Caki2 (cell line): ENCODE measurements around the gene GRAMD4. TPM values are rescaled to one million over a fixed set of nuclear protein-coding genes. Genes with fewer than 3 reads are reported as not detected.

Experiments used
- DNase-seq: peaks from one replicate; pipeline ENCODE4 v3.0.0-alpha.2; 2015; ENCODE audit warnings: low read depth
- in situ Hi-C: cut with HindIII; loops from 2 replicates; pipeline ENCODE4 v1.10.0; 2016; ENCODE audit warnings: low sequenced_read_pairs, low pct_unique_long_range_greater_than_20kb, mixed read lengths
- total RNA-seq: library from RNA; depleted of rRNA; stranded (reverse); fragments of >200 nt; shearing (Covaris generic); gene quantifications from 2 replicates; pipeline ENCODE4 v1.2.3, GENCODE V29; 2014; ENCODE audit warnings: low replicate concordance

GRAMD4 gene
- total RNA-seq, 1 experiment from 2014 or later = 46.8 TPM

DNA sequence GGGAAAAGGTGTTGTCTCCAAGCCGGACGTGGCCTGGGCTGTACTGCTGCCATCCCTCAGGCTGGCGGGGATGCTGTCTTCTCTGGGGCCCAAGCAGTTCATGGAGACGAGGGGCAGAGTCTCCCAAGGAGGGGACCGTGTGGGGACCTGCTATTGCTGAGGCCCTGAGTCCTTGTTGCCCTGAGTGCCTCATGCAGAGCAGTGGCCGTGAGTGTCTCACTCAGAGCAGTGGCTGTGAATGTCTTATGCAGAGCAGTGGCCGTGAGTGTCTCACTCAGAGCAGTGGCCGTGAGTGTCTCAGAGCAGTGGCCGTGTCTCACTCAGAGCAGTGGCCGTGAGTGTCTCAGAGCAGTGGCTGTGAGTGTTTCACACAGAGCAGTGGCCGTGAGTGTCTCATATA lies 54.7 kb downstream of the GRAMD4 start:
- DNase-seq = no peak
- in situ Hi-C loops = no loop called here

DNA sequence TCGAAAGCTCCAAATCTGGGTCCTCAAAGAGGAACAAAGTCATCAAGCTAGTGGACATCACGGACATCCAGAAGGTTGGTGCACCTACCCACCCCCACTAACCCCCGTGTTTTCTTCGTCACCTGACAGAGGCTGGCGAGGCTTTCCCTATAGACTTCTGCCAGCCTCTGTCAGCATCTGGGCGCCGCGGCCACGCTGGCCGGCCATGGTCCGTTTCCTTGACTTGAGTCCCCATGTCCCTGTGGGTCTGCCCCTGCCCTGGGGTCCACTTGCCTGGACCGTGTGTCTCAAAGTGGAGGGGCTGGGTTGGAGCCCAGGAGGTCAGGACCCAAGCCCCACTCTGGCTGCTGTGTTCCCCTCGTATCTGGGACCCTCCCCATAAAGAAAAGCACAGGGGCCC lies 55.3 kb downstream of the GRAMD4 start:
- DNase-seq = no peak

DNA sequence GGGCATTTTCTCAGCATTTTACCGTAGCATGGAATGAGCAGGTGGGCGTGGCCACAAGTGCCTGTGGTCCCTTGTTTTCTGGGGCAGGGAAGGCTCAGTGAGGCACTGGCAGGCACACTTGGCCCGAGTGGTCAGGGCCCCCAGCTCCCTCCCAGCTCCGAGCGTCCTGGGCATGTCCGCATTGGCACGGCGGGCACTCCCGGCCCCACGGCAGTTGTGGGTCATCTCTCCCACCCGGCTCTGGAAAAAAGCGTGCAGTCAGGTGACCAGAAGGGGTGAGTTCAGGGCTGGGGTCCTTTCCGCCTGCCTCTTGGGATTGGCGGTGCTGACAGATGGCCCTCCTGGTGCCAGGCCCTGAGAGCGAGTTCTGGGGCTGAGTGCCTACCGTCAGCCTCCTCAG lies 55.8 kb downstream of the GRAMD4 start:
- in situ Hi-C loops = no loop called here
- DNase-seq = no peak

More for the DNA sequence above, 55.3 kb downstream of the GRAMD4 start:
- in situ Hi-C loops = no loop called here

DNA sequence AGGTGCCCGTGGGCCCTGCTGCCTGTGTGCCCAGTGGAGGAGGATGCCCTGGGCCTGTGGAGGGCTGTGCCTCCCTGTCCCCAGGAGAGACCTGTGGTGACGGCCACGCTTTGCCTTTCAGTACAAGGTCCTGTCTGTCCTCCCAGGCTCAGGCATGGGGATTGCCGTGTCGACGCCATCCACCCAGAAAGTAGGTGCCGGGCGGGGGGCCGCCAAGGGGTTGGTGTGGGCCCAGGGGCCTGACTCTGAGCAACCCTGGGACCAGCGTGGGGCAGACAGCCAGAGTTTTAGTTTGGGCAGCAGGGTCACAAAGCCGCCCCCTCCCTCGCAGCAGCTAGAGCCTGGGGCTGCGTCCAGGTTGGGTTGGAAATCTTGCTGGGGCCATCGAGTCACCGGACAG lies 56.3 kb downstream of the GRAMD4 start:
- in situ Hi-C loops = no loop called here
- no peak for DNase-seq

DNA sequence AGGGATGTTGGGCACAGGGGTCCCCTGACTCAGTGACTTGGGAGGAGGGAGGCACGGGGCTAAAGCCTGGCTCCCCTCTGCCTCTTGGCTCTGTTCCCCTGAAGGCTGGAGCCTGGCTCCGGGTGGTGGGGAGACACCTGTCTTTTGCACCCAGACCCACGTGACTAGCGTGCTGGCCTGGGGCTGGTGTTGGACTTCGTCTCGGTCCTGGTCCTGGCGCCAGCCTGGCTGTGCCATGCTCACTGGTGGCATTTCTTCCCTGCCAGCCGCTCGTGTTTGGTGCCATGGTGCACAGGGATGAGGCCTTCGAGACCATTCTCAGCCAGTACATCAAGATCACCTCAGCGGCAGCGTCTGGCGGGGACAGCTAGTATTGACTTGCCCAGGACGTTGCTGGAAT lies 56.7 kb downstream of the GRAMD4 start:
- in situ Hi-C loops = no loop called here
- DNase-seq = no peak

DNA sequence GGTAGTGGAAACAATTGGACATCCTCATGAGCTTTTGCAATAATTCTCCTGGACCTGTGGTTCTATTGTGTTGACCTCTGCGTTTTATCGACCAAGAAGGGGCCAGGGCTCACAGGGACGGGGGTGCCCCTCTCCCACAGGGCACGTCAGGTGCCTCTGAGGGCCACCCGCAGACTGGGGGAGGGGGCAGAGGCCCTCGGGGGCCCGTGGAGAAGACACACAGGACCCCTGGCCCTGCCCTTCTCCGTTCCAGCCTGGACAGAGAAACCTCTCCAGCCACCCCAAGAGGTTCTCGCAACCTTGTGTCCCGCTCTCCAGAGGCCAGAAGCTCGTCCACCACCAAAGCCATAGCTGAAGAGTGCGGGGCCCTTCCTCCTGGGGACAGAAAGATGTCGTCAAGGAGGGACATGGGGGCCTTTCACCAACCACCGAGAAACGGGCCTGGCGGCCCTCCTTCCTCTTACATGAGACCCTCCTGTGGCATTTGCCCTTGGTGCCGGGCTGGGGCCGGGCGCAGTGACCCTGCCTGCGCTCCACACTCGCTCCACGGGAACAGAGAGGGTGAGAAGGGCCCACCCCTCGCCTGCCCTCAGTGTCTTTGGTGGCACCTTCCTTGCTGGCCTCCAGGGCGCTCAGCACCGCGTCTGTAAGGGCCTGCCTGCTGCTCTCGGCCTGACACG lies 57.3 kb downstream of the GRAMD4 start:
- in situ Hi-C loops = no loop called here
- DNase-seq = no peak

DNA sequence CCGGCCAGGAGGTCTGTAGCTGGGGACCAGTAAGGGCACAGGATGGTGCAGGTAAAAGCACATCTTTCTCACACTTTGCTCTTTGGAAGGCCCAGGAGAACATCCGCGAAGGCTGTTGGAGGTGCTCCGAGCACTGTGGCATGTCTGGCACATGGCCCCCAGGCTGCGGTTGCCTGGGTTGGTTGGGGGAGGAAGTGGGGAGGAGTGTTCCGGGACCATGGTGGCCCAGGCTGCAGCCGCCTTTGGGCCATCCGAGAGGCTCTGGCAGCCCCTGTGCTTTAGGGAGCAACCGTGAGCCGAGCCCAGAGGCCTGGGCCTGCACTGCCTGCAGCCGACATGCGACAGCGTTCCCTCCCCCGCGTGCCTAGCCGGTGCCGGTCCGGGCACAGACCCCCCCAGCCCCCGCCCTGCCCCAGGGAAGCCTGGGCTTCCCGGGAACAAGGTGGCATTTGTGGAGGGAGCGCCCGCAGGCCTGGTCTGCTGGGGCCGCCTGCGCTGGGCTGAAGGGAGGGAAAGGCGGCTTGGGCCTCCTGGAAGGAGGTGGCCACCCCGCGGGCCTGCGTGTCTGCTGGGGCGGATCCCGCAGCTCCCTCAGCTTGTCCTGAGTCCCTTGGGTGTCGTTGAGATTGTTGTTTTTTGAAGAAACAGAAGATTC lies 57.9 kb downstream of the GRAMD4 start:
- in situ Hi-C loops = no loop called here
- no peak for DNase-seq

DNA sequence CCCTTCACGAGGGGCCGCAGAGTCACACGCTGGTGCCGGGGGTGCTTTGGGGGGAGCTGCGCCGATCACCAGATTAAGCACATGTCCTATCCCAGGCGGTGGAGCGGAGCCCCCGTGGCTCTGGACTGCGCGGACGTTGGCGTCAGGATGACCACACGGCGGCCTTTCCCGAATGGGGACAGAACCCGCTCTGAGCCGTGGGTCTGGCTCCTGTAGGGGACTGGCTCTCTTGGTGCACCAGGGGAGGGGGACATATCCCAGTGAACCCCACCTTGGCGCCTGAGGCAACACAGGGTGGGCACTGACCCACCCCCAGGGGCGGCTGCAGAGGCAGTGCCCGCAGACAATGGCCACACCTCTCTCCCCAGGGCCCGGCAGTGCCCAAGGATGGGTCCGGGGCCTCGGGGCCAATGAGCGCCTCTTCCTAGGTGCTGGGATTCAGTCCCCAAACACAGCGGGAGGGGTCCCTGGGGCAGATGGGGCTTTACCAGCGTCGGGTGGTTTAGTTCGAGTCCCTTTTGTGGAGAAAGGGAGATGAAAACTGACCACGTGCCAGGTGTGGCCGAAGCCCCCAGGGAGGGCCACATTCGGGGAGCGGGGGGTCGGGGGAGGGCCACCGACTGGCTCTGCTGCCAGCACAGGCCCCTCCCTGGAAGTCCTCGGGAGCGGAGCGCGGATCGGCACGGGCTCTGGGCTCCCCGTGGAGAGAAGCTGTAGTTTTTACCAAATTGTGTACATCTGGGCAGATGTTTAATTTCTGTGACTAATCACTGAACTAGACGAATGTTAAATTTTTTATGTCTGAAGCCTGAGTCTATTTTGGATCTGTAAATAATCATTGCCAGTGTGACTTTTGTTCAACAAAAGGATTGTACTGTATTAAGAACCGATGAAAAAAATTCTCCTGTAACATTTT lies 58.9 kb downstream of the GRAMD4 start:
- no peak for DNase-seq
- in situ Hi-C loops = no loop called here

DNA sequence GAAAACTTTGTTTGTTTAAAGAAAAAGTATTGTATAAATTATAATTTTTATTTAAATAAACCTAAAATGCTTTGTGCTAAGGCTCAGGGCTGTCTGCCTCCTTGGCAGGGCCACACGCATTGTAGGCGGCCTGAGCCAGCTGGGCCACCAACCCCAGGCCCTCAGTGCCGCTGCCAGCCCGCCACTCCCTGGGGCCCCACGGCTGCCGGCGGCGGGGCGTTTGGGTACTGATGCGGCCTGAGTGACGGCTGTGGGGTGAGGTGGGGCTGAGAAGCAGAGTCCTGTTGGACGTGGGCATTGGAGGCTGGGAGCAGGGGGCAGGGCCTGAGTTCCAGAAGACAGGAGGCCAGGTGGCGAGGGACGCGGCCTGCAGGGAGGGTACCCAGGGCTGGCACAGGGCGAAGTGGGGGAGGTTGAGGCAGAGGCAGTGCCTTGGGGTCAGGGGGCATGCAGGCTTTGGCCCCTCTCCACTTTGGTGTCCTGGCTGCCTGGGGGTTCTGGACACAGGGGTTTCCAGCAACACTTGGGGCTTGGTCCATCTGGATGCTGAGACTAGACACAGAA lies 59.6 kb downstream of the GRAMD4 start:
- in situ Hi-C loops = no loop called here
- DNase-seq = no peak

DNA sequence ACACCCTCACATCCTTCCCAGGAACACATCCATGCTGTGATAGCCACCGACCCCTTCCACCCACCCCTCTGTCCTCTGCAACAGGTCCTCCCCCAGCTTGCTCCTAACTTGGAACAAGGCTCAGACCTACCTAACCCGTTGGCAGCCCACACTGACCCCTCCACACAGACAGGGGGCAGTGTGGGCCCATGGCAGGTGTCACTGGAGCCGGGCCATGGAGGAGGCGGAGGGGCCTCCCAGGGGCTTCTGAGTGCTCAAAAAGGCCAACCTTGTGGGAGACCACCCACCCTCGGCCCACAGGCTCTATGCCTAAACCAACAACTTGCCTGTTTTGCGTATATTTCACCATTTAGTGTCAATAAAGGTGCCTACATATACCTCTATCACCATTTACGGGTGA lies 60.8 kb downstream of the GRAMD4 start:
- in situ Hi-C loops = no loop called here
- DNase-seq = no peak

DNA sequence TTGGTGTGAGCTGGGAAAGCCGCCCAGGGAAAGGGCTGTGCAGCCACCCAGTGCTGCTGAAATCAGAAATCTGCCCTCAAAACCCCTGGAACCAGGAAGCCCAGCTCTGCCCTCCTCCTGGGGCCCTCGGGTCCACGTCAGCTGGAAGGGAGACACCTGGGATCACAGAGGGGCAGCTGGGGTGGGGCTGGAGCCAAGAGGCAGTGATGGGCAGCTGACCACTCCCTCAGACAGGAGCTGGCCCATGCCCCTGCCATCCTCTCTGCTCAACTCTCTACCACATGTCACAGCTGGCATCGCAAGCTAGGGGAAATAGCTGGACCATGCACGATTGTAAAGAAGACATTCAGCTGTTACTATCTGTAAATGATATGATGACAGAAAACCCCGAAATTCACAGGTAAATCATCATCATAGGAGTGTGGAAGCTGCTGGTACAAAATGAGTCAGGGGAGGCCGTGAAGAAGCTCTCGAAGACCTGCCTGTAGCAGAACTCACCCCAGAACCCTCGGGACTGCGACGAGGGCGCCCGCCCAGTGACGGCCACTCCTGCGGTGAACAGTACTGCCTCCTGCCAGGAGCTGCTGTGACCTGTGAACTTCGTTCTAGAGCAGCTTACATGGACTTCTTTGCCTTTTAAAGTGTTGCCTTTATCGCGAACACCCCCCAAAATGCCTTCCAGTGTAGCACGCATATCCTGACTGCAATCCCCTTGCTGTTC lies 62.0 kb downstream of the GRAMD4 start:
- no peak for DNase-seq
- in situ Hi-C loops = no loop called here

DNA sequence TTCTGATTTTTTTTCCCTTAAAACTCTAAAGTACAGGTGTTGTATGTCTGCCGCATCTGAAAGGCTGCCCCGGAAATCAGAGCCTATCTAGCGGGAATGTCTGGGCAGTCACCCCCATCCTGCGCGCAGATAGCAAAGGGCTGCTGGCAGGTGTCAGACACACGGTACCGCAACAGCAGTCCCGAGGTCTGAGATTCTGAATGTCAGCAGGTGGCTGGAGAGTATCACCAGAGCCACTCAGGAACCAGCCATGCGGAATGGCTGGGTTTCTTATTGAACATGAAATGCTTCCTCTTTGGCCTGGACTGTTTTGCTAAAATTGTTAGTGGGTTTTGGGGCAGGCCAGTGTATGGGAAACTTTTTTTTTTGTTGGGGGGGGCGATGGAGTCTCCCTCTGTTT lies 64.5 kb downstream of the GRAMD4 start:
- DNase-seq = no peak
- in situ Hi-C loops = no loop called here

DNA sequence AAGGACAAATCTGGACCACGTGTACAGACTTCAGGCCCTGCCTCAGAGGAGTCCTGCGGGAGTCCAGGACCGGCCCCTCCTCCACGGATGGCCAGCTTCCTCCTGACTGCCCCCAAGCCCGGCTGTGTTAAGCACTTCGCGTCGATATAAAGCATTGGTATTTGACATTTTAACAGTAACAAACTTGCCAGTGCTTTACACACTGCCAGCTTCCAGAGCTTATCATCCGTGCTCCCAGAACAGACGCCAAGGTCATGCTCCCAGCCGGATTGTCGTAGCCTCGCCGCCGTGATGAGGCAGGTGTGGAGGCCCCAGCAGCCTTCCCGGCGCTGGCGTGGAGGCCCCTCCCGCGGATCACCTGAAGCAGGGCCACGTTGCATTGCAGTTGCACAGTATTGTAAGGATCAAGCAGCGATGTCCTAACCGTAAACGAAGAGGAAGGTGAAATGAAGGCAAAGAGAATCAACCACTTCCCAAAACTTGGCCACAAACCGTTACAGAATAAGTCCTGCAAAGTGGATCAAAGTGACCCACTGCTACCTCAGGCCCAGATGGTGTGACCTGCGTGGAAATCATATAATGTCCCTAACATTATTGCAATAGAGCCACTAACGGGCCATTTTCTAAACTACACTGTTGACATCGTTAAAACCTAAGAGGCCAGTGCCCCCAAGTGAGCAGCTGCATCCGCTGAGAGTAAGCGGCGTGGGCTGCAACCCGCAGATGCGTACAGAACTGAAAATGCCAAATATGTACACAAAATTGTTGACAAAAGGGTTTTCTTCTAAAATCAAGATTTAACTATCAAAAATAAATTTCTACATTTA lies 66.2 kb downstream of the GRAMD4 start:
- no peak for DNase-seq
- in situ Hi-C loops = no loop called here

DNA sequence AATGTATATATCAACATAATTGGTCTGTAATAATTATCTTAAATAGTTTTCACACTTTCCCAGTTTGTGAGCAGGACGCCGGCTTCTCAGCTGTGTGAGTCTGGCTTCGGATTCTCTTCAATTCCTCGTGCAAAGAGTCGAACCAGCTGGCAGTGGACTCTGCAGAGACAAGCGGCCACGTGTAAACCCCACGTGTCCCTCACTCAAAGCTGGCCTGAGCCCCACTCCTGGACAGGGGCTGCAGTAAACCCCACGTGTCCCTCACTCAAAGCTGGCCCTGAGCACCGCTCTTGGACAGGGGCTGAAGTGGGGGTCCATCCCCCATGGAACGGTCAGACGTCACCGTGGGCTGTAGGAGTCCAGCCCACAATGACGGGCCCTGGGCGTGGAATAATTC lies 66.9 kb downstream of the GRAMD4 start:
- DNase-seq = no peak
- in situ Hi-C loops = no loop called here

DNA sequence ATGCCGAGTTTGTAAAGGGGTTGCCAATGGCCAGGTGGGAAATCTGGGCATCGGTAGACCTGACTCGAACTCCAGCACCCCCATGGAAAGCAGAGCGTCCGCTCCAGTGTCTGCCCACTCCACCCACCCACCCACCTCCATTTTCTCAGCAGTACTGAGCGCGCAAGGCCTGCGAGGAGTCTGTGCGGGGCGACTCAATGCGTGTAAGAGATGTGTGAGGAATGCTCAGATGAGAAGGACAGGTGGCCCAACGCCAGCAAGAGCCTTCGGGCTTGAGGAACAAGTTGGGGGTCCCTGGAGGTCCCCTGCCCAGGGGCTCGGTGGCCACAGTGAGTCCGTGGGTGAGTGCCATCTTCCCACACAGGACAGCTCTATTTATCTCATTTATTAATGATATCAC lies 67.3 kb downstream of the GRAMD4 start:
- in situ Hi-C loops = no loop called here
- no peak for DNase-seq

DNA sequence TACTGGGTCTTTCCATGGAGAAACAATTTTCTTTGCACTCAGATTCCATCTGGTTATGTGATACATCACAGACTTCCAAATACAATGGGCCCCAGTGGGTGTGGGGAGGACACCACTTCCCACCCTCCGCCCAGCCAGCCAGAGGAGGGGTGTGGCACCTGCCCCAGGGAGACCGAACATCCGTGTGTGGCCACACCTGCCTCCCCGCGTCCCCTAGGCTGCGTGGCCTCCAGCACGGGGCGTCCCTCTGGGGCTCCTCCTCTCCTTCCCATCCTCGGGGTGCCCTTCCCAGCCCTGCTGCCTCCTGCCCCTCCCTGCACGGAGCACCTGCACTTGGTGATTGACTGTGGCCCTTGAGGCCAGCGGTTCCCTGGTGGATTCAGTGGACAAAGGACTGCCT lies 68.8 kb downstream of the GRAMD4 start:
- DNase-seq = no peak
- in situ Hi-C loops = no loop called here

DNA sequence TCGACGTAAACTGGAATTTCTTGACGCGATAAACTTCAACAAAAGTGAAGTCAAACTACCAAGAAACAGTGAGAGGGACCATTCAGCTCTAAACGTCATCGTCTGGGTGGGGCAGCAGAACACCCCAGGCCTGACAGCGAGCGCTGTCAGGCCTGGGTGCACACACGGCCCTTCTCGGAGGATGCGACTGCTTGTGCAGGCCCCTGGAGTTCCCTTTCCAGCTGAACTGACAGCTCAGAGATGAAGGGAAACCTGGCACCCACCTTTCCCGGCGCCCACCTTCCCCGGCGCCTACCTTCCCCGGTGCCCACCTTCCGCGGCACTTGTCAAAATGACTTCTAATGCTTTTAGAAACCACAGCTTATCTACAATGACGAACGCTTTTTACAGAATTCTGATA lies 70.0 kb downstream of the GRAMD4 start:
- no peak for DNase-seq
- in situ Hi-C loops = no loop called here

DNA sequence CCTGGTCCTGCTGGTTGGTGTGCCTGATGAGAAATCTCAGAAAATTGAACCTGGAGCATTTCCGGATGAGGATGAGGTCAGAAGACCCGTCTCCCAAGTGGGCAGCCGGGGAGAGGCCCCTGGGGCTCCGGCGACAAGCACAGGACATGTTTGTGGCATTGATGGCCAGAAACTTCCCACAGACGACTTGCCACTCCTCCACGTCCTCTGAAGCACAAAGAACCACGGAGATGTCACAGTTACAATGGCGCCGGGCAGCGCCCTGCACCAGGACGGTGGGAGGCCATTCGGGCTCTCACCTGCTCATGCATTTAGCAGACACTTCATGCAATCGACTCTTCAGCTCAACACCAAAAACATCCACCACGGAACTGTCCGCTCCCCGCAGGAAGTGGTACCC lies 71.4 kb downstream of the GRAMD4 start:
- no peak for DNase-seq

More for the DNA sequence above, 71.4 kb downstream of the GRAMD4 start:
- in situ Hi-C loops = no loop called here
